Mesodermal cell (in vitro differentiated cells): ENCODE measurements around the gene OGFOD2.

Experiments
- H3K27ac ChIP-seq: 2 replicates; pipeline ENCODE4 v1.7.0; 2013; ENCODE audit warnings: mild to moderate bottlenecking, low read depth, low read length, moderate library complexity; ENCODE audit not compliant: severe bottlenecking
- H3K36me3 ChIP-seq: 2 replicates; pipeline ENCODE4 v1.7.1; 2013; ENCODE audit warnings: mild to moderate bottlenecking, low read length, moderate library complexity; ENCODE audit not compliant: control insufficient read depth, insufficient read depth
- H3K4me1 ChIP-seq: one replicate; pipeline ENCODE4 v1.7.1; 2013; ENCODE audit warnings: mild to moderate bottlenecking, low read length; ENCODE audit not compliant: insufficient read depth, control insufficient read depth, poor library complexity, severe bottlenecking
- H3K4me3 ChIP-seq: 2 replicates; pipeline ENCODE4 v1.7.0; 2013; ENCODE audit warnings: low read length, control low read depth, mild to moderate bottlenecking; ENCODE audit not compliant: insufficient read depth, poor library complexity, severe bottlenecking; ENCODE audit errors: extremely low read depth
- H3K9me3 ChIP-seq: 2 replicates; pipeline ENCODE4 v1.7.1; 2013; ENCODE audit warnings: mild to moderate bottlenecking, low read length, moderate library complexity; ENCODE audit not compliant: control insufficient read depth
- WGBS, 2 experiments: methylation state at CpG; one replicate each; pipeline ENCODE4 v1.1.5; 2013; ENCODE audit warnings: missing lambda C conversion rate in 2 of 2; ENCODE audit not compliant: insufficient coverage in 2 of 2; 5-methylcytosine and 5-hydroxymethylcytosine counted together

Gene OGFOD2

GRCh38 chr12:122978507-122978955 lies 3.5 kb downstream of the OGFOD2 start:
- peaks cover 36% of the 10 kb centered on the region for H3K4me1 ChIP-seq

DNA sequence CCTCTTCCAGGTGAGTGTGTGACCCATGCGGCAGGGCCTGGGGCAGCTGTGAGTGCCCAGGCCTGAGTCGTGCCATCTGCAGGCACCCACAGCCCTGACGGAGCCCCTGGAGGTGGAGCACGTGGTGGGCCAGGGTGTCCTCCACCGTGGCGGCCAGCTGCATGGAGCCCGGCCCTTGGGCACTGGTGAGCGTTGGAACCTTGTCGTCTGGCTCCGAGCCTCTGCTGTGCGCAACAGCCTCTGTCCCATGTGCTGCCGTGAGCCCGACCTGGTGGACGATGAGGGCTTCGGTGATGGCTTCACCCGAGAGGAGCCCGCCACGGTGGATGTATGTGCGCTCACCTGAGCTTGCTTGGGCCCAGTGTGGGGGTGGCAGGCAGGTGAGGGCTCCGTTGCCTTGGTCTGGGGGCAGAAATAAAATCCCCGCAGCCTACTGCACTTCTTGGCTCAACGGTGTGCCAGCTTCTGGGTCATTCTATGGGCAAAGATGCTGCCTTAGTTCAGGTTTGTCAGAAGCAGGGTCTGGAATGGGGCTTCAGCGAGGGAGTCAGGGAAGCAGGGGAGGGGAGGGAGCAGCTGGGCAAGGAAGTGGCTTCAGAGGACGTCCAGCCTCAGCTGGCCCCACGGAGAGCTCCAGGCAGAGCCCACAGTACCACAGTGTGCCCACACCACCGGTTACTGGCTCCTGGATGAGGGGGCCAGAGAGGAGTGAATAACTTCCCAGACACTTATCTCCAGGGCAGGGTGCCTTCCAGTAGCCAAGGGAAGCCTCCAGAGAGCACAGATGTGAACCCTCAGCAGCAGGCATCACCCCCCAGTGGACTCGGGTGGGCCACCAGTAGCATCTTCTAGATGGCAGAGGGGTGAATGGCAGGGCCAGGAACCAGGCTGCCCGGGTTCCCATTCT lies 4.2 kb downstream of the OGFOD2 start:
- Histone ChIP-seq H3K4me1 (peaks cover 44% of the 10 kb centered on the region), H3K4me3 (peak overlapping the region; percentile 86), H3K9me3 (no peaks in the 10 kb centered on the region), H3K36me3 (peaks cover 46% of the 10 kb centered on the region), H3K27ac (peak overlapping the region; percentile 90)
- 83 to 88% methylated on average over 26 to 27 of the region's 28 CpGs for WGBS, 2 experiments

More at GRCh38 chr12:122978507-122978955, 3.5 kb downstream of the OGFOD2 start:
- H3K4me3 ChIP-seq: no peak overlapping the region
- H3K27ac ChIP-seq: no peak overlapping the region
- H3K36me3 ChIP-seq: peaks cover 40% of the 10 kb centered on the region
- WGBS, 2 experiments: 89 to 95% methylated on average over 20 to 21 of the region's 21 CpGs
- no peaks in the 10 kb centered on the region for H3K9me3 ChIP-seq

DNA sequence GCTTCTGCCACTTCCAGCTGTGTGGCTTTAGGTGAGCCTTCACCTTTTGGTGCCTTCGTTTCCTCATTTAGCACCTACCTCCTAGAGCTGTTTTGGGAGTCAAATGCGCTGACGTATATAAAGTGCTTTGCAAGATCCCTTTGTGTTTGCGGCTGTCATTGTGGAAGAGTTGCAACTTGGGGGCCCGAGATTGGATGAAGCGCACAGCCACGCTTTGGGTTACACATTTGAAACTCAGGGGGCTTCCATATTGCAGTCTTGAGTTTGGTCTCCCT lies 4.8 kb downstream of the OGFOD2 start:
- no peaks in the 10 kb centered on the region for H3K9me3 ChIP-seq
- H3K36me3 ChIP-seq: peaks cover 49% of the 10 kb centered on the region
- H3K27ac ChIP-seq: peak overlapping the region; percentile 90
- peaks cover 45% of the 10 kb centered on the region for H3K4me1 ChIP-seq
- H3K4me3 ChIP-seq: peak overlapping the region; percentile 86
- WGBS, 2 experiments: 40% methylated on average over 7 of the region's 7 CpGs

GRCh38 chr12:122980183-122981035 lies 5.4 kb downstream of the OGFOD2 start, which contains the start of gene ARL6IP4:
ARL6IP4 (plus strand) TSS chr12:122980681; CDS start chr12:122981140, 459 bp downstream.
- 0 to 1% methylated on average over 47 to 76 of the region's 96 CpGs for WGBS, 2 experiments
- Histone ChIP-seq H3K4me1 (peaks cover 45% of the 10 kb centered on the region), H3K36me3 (peaks cover 49% of the 10 kb centered on the region), H3K9me3 (no peaks in the 10 kb centered on the region), H3K27ac (peak within 1 kb of the TSS; percentile 90), H3K4me3 (peak within 1 kb of the TSS; percentile 86)

DNA sequence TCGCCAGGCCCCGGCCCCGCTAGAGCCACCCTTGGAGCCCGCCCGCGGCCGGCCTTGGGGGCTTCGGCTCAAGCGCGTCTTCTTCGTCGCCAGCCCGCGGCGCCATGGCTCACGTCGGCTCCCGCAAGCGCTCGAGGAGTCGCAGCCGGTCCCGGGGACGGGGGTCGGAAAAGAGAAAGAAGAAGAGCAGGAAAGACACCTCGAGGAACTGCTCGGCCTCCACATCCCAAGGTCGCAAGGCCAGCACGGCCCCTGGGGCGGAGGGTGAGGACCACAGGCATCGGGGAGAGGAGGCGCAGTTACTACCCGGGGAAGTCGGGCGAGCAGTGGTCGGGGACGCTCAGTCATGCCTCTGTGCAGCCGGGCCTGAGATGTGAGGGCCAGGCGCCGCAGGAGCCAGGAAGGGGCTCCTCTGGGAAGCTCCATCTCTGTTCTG lies 6.0 kb downstream of the OGFOD2 start:
- peak overlapping the region; percentile 90 for H3K27ac ChIP-seq
- H3K36me3 ChIP-seq: peaks cover 54% of the 10 kb centered on the region
- no peaks in the 10 kb centered on the region for H3K9me3 ChIP-seq
- peaks cover 41% of the 10 kb centered on the region for H3K4me1 ChIP-seq
- 2% methylated on average over 32 to 38 of the region's 40 CpGs for WGBS, 2 experiments
- peak overlapping the region; percentile 86 for H3K4me3 ChIP-seq

GRCh38 chr12:122981587-122982476 lies 6.8 kb downstream of the OGFOD2 start:
- Histone ChIP-seq H3K9me3 (no peaks in the 10 kb centered on the region), H3K4me3 (peak overlapping the region; percentile 86), H3K36me3 (peaks cover 57% of the 10 kb centered on the region), H3K4me1 (peaks cover 37% of the 10 kb centered on the region), H3K27ac (no peak overlapping the region)
- 94 to 95% methylated on average over 11 to 19 of the region's 25 CpGs for WGBS, 2 experiments

DNA sequence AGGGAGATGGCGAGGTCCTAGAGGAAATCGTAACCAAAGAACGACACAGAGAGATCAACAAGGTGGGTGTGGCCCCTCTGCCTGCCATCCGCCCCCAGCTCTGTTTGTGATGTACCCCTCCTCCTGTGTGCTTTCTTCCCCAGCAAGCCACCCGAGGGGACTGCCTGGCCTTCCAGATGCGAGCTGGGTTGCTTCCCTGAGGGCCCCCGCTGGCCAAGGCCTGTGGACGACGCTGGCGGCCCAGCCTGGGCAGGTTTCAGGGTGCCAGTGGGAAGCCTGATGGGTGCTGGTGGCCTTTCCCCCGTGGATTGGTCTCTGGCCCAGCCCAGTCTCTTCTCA lies 7.4 kb downstream of the OGFOD2 start:
- H3K36me3 ChIP-seq: peaks cover 57% of the 10 kb centered on the region
- peaks cover 37% of the 10 kb centered on the region for H3K4me1 ChIP-seq
- 94 to 96% methylated on average over 8 to 9 of the region's 11 CpGs for WGBS, 2 experiments
- no peak overlapping the region for H3K4me3 ChIP-seq
- no peaks in the 10 kb centered on the region for H3K9me3 ChIP-seq
- no peak overlapping the region for H3K27ac ChIP-seq

GRCh38 chr12:122982963-122983788 lies 8.1 kb downstream of the OGFOD2 start:
- Histone ChIP-seq H3K4me1 (peaks cover 37% of the 10 kb centered on the region), H3K4me3 (no peak overlapping the region), H3K9me3 (no peaks in the 10 kb centered on the region), H3K27ac (no peak overlapping the region), H3K36me3 (peaks cover 51% of the 10 kb centered on the region)
- whole genome bisulfite sequencing, 2 experiments: 91 to 92% methylated on average over 18 to 20 of the region's 21 CpGs

- Histone ChIP-seq H3K27ac (peak overlapping the region; percentile 13), H3K4me1 (peaks cover 34% of the 10 kb centered on the region), H3K9me3 (no peaks in the 10 kb centered on the region), H3K36me3 (peaks cover 44% of the 10 kb centered on the region), H3K4me3 (no peak overlapping the region)
- WGBS, 2 experiments: 76 to 89% methylated on average over 5 to 7 of the region's 9 CpGs
Observed at GRCh38 chr12:122983789-122984515, 8.9 kb downstream of the OGFOD2 start.
